C1 segment of cervical spinal cord (tissue), 14 donors: ENCODE data around the gene CCDC74A.
"Not testable (repeated sequence)": the region's sequence is repeated elsewhere in the genome, so short reads cannot be mapped to it uniquely, and the experiment has no call there.

Experiments
- DNase-seq, 14 donors: peaks; one replicate each; lab custom pipeline; 2025; lab: John Stamatoyannopoulos, UW

CCDC74A gene

GRCh38 chr2:131528981-131529863 is 1.5 kb downstream of the CCDC74A start:
- DNase-seq: not testable (repeated sequence)

DNA sequence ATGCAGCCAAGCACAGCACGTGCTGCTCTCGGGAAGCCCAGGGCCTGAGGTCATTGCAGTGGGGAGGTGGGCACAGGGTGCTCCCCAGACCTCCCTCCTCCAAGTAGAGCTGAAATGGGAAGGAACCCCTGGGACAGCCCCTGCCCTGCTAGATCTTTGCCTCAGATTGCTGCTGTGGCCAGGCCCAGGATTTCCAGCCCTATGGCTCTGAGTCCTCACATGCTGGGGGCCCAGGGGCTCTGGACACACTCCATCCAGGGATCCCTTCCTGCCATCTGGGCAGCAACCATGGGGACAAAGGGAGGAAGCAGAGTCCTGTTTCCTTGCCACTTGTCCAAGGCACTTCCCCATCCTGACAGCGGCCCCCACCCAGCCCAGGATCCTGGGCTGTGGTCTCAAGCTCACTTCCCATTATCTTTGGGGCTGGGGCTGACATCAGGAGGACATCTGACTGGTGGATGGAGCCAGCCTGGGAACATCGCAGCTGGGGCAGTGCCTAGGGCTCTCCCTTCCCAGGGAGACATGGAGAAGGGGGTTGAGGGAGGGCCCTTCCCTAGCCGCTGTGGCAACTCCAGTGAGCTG is 2.3 kb downstream of the CCDC74A start:
- DNase-seq: not testable (repeated sequence)

GRCh38 chr2:131530626-131531344 is 3.1 kb downstream of the CCDC74A start:
- not testable (repeated sequence) for DNase-seq

DNA sequence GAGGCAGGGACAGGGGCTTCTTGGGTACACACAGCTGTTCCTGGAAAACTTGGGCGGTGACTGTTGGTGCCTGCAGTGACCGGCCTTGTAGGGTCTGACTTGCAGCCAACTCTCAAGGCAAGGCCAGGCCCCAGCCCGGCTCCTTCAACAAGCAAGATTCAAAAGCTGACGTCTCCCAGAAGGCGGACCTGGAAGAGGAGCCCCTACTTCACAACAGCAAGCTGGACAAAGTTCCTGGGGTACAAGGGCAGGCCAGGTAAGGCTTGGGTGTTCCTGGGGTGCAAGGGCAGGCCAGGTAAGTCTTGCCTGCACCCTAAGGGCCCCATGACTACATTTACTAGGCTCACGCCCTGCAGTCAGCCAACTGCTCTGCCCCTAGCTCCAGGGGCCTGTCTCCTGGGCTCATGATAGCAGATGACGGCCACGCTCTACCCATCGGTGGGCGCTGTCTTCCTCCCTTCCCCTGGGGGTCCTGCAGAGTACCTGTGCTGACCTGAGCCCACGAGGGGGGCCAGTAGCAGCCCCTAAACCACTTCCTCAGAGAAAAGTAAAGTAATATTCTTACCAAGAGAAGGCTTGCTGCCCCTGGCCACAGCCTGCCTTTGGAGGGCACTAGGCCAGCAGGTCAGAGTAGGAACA is 4.0 kb downstream of the CCDC74A start:
- not testable (repeated sequence) for DNase-seq

DNA sequence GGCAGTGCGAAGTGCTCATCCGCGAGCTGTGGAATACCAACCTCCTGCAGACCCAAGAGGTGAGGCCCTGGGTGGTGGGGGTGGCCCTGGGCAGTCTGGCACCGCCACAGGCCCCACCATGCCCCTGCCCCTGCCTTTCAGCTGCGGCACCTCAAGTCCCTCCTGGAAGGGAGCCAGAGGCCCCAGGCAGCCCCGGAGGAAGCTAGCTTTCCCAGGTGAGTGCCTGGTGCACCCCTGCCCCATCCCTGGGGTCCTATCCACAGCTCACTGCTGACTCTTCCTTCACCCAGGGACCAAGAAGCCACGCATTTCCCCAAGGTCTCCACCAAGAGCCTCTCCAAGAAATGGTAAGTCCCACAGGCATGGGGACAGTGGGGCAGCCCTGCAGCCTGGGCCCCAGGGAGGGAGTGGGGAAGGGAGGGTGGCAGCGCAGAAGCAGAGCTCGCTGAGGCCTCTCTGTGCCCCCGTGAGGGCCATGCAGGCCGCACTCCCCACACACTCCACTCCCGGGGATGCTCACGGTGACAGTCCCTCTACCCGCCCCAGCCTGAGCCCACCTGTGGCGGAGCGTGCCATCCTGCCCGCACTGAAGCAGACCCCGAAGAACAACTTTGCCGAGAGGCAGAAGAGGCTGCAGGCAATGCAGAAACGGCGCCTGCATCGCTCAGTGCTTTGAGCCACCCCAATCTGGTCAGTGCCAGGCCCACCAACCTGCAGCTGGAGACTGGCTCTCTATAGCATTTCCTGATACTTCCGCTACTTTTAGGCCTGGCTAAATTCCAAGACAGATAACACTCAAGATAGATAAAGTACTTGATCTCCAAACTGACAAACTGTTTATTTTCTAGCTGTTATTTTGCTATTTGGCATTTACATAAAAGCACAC is 5.3 kb downstream of the CCDC74A start:
- DNase-seq: not testable (repeated sequence)

- DNase-seq: not testable (repeated sequence)
These were observed 6.1 kb downstream of the CCDC74A start for GRCh38 chr2:131533609-131534316.

DNA sequence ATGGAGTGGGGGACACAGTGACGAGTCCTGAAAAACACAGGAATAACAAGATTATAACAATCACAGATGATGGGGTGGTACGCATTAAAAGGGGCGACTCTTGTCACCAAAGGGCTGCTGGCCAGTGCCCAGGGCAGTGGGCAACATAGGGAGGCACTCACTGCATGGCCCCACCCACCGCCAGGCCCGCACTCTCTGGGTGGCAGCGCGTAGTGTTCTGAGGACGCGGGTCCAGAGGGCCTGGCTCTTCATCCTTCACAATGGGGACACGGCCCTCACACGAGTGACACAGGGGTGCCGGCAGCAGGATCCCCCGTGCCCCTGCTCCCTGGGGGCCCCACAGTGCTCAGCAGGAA is 6.6 kb downstream of the CCDC74A start:
- DNase-seq: not testable (repeated sequence)

DNA sequence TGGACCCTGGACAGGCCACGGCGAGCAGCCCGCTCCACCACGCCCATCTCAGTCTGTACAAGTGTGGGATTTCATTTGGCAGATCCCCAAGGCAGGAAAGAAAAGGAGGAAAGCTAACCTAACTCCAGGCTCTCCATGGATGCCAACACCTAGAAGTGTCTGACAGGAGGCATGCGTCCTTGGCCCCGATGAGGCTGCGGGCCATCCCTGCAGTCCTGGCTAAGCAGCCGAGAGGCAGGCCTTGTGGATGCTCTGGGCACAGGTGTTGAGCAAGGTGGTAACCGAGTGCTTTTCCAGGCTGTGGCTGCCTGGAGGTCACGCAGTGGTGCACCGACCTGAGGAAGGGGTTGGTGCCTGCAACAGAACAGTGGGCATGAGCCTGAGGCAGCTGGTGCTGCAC is 7.3 kb downstream of the CCDC74A start:
- not testable (repeated sequence) for DNase-seq

DNA sequence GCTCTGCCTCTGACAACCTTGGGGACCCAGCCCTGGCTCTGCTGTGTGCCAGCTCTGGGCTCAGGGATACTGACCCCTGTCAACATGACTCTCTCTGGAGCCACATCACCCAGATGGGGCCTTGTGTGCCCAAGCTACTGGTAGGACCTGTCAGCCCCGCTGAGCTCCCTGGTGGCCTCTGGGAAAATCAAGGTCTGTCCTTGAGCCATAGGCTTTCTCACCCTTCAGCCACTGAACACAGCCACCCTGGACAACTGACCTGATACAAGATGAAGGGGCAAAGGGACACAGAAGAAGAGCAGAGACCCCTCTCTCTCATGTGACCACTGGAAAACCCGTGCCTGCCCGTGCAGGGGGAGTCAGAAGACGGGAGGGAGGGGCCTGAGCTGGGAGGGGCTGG is 7.8 kb downstream of the CCDC74A start:
- DNase-seq: no peak

GRCh38 chr2:131535951-131536826 is 8.5 kb downstream of the CCDC74A start:
- not testable (repeated sequence) for DNase-seq

DNA sequence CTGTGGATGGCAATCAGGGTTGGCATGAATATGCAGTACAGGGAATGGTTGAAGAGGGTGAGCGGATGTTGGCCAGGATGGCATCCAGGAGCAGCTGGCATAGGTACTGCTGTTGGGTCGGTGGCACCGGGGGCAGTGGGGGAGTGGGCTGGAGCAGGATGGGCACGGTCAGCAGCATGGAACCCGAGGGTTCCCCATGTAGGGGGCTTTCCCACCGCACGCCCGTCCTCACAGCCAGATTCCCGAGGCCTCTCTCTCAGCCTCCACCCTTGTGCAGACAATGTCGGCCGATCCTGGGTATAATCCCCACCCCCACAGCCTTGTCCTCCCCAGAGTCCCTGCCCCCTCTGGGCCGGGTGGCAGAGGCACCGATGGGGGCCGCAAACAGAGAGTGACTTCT is 9.2 kb downstream of the CCDC74A start:
- DNase-seq: not testable (repeated sequence)

DNA sequence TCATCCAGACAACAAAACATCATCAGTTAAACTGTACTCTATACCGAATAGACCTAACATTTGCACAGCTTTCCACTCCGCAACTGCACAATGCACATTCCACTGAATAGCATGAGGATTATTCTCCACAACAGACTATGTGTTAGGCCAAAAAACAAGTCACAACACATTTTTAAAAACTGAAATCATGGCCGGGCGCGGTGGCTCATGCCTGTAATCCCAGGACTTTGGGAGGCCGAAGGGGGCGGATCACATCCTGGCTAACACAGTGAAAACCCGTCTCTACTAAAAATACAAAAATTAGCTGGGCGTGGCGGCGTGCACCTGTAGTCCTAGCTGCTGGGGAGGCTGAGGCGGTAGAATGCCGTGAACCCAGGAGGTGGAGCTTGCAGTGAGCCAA is 11.2 kb downstream of the CCDC74A start:
- not testable (repeated sequence) for DNase-seq

DNA sequence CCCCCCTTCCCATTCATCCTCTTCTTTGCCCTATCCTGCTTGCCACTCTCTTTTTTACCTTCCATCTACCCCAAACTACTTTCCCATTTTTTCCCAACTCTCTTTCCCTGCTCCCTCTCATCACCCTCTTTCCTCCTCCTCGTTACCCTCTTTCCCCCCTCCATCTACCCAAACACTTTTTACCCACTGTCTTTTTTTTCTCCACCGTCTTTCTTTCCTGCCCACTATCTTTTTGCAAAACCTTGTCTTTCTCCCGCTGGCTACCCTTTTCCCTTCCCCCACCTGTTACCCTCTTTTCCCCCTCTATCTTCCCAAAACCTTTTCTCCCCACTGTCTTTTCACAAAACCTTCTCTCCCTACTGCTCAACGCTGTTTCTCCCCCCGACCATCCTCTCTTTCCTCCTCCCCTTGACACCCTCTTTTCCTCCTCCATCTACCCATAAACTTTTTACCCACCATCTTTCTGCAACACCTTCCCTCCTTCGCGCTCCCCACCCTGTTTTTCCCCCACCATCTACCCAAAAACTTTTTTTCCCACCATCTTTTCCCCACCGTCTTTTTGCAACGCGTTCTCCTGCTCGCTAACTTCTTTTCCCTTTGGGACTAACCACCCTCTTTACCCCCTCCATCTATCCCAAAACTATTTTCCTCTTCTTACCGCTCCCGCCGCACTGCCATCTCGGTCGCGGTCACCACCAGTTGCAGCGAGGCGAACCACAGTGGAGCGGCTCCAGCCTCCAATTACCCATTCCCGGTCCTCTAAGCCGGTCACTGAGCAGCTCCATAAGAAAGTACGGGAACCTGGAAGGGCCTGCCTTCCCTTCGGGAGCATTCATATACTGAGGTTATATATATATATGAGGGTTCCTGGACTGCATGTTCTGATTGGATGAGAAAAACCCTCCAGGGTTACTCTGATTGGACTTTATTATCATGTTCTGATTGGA is 15.0 kb downstream of the CCDC74A start:
- no peak for DNase-seq

GRCh38 chr2:131543385-131543891 is 15.8 kb downstream of the CCDC74A start:
- DNase-seq: no peak

DNA sequence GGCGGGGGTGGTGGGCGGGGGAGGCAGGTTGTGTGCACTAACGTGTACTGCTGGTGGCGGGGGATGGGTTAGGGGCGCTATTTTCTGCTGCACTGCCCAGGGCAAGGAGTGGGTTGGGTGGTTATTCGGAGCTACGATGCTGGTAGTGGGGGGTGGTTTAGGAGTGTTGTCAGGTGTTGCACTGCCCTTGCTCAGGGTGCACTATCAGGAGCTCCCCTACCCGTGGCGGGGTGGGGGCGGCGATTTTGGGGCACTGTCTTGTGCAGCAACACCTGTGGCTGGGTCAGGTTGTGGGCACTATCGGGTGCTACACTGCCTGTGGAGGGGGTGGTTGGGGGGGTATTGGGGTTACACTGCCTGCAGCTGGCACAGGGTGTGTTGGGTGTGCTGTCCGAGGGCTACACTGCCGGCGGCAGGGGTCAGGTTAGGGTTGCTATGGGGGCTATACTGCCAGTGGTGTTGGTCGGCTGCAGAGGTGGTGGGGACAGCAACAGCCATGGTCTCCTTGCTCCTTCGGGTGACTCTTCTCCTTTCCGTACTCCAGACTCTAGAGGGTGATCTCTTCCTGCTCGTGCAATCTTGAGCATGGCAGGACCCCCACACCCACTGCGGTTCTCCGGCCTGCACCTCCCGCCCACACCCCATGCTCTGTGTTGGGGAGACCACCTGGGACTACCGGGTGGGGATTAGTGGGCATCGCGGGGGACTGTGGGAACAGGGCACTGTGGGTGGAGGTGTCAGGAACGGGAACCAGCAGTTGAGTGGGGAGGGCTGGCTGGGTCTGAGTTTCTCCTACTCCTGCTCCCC is 16.5 kb downstream of the CCDC74A start:
- DNase-seq: not testable (repeated sequence)

GRCh38 chr2:131544813-131545165 is 17.1 kb downstream of the CCDC74A start:
- DNase-seq: not testable (repeated sequence)

- no peak for DNase-seq
These were observed 25.2 kb downstream of the CCDC74A start for GRCh38 chr2:131552871-131553270.
